Thymus (tissue), 2 donors: Measurements from ENCODE around the gene PGLYRP3. TPM values are rescaled to one million over a fixed set of nuclear protein-coding genes. Genes with fewer than 3 reads are reported as not detected.

ENCODE experiments used
- polyA plus RNA-seq: library from polyadenylated mRNA; stranded (reverse); fragments of 200-250 nt; gene quantifications from one replicate; pipeline ENCODE4 v1.2.3, GENCODE V29; 2013
- total RNA-seq: library from RNA; stranded (reverse); fragments of 120-200 nt; gene quantifications from one replicate; pipeline ENCODE4 v1.2.4, GENCODE V29; 2013
- donor health status: healthy.

The PGLYRP3 gene
- total and polyA plus RNA-seq, 2 donors, result 0.14 to 0.94 TPM

Other genes starting within 250 kb of the PGLYRP3 start
- gene SPRR2B, start 241.3 kb downstream of the PGLYRP3 start, total RNA-seq, result not detected
- 3.1 TPM for gene SPRR2B, start 241.3 kb downstream of the PGLYRP3 start, polyA plus RNA-seq
- gene SPRR2E, start 218.4 kb downstream of the PGLYRP3 start, total RNA-seq, result not detected
- gene SPRR2E, start 218.4 kb downstream of the PGLYRP3 start, polyA plus RNA-seq, result 14.2 TPM
- 0.09 TPM for gene SPRR2F, start 199.4 kb downstream of the PGLYRP3 start, total RNA-seq
- gene SPRR2F, start 199.4 kb downstream of the PGLYRP3 start, polyA plus RNA-seq, result 0.94 TPM
- 0.19 TPM for gene SPRR2G, start 162.1 kb downstream of the PGLYRP3 start, total RNA-seq
- gene SPRR2G, start 162.1 kb downstream of the PGLYRP3 start, polyA plus RNA-seq, result 14.7 TPM
- gene LELP1, start 109.5 kb downstream of the PGLYRP3 start, total RNA-seq, result not detected
- gene LELP1, start 109.5 kb downstream of the PGLYRP3 start, polyA plus RNA-seq, result 0.11 TPM
- 0.33 TPM for gene PRR9, start 95.4 kb downstream of the PGLYRP3 start, total RNA-seq
- gene PRR9, start 95.4 kb downstream of the PGLYRP3 start, polyA plus RNA-seq, result 3.1 TPM
- 0.33 TPM for gene LORICRIN, start 53.3 kb downstream of the PGLYRP3 start, total RNA-seq
- gene LORICRIN, start 53.3 kb downstream of the PGLYRP3 start, polyA plus RNA-seq, result 8.6 TPM
- 1.3 TPM for gene PGLYRP4, start 35.9 kb upstream of the PGLYRP3 start, total RNA-seq
- gene PGLYRP4, start 35.9 kb upstream of the PGLYRP3 start, polyA plus RNA-seq, result 6.1 TPM
- 281 TPM for gene S100A9, start 44.9 kb upstream of the PGLYRP3 start, total RNA-seq
- 1,119 TPM for gene S100A9, start 44.9 kb upstream of the PGLYRP3 start, polyA plus RNA-seq
- 35.8 TPM for gene S100A12, start 62.7 kb upstream of the PGLYRP3 start, total RNA-seq
- gene S100A12, start 62.7 kb upstream of the PGLYRP3 start, polyA plus RNA-seq, result 29.1 TPM
- gene S100A8, start 78.1 kb upstream of the PGLYRP3 start, total RNA-seq, result 291 TPM
- 754 TPM for gene S100A8, start 78.1 kb upstream of the PGLYRP3 start, polyA plus RNA-seq
- not detected for gene S100A7A, start 103.6 kb upstream of the PGLYRP3 start, total RNA-seq
- 0.30 TPM for gene S100A7A, start 103.6 kb upstream of the PGLYRP3 start, polyA plus RNA-seq
- 5.9 TPM for gene S100A7, start 147.7 kb upstream of the PGLYRP3 start, total RNA-seq
- 247 TPM for gene S100A7, start 147.7 kb upstream of the PGLYRP3 start, polyA plus RNA-seq
- gene S100A6, start 223.0 kb upstream of the PGLYRP3 start, total RNA-seq, result 131 TPM
- 654 TPM for gene S100A6, start 223.0 kb upstream of the PGLYRP3 start, polyA plus RNA-seq
- not detected for gene S100A5, start 228.0 kb upstream of the PGLYRP3 start, total RNA-seq
- 0.87 TPM for gene S100A5, start 228.0 kb upstream of the PGLYRP3 start, polyA plus RNA-seq
- gene S100A4, start 232.9 kb upstream of the PGLYRP3 start, total RNA-seq, result 76.8 TPM
- gene S100A4, start 232.9 kb upstream of the PGLYRP3 start, polyA plus RNA-seq, result 305 TPM
- gene S100A3, start 236.3 kb upstream of the PGLYRP3 start, total RNA-seq, result 0.38 TPM
- gene S100A3, start 236.3 kb upstream of the PGLYRP3 start, polyA plus RNA-seq, result 2.6 TPM